Transverse colon (tissue), 3 donors: ENCODE measurements around the gene CADPS.

ENCODE experiments used
- CTCF ChIP-seq, 5 experiments: fragments of 200-600 bp in 3 of 5; fragments of 450-650 bp in 2 of 5; sonication (generic) in 3 of 5; IDR thresholded peaks; 1 replicate in 2 of 5; 2 replicates in 3 of 5; pipeline ENCODE4 v1.5.1; 2016 to 2017; ENCODE audit warnings: antibody characterized with exemption in 5 of 5, inconsistent platforms in 3 of 5, mild to moderate bottlenecking in 2 of 5, moderate library complexity in 1 of 5
- POLR2A ChIP-seq: fragments of 450-650 bp; IDR thresholded peaks from one replicate; pipeline ENCODE4 v1.6.1; 2016; ENCODE audit warnings: antibody characterized with exemption, mild to moderate bottlenecking, moderate library complexity

GRCh38 chr3:62873761-62874710, 1.2 kb downstream of the CADPS start:
- TF ChIP-seq CTCF (IDR thresholded peaks at IDR 0.05) (peak; percentile 25 to 67 (median 50)), POLR2A (peak; percentile 23)
